Stimulated activated CD8-positive, alpha-beta memory T cell treated with anti-CD3 and anti-CD28 coated beads, Interleukin-12 subunit alpha, Interleukin-12 subunit beta, amount 100 ng/mL, for 4 hours (primary cell): Measurements from ENCODE around the gene TP53RK.

Source experiments
- DNase-seq: peaks from one replicate; pipeline ENCODE4 v3.0.0-alpha.2; 2020; ENCODE audit warnings: low read depth

TP53RK gene

GRCh38 chr20:46638134-46638897 lies 50.9 kb downstream of the TP53RK start:
- no peak for DNase-seq

DNA sequence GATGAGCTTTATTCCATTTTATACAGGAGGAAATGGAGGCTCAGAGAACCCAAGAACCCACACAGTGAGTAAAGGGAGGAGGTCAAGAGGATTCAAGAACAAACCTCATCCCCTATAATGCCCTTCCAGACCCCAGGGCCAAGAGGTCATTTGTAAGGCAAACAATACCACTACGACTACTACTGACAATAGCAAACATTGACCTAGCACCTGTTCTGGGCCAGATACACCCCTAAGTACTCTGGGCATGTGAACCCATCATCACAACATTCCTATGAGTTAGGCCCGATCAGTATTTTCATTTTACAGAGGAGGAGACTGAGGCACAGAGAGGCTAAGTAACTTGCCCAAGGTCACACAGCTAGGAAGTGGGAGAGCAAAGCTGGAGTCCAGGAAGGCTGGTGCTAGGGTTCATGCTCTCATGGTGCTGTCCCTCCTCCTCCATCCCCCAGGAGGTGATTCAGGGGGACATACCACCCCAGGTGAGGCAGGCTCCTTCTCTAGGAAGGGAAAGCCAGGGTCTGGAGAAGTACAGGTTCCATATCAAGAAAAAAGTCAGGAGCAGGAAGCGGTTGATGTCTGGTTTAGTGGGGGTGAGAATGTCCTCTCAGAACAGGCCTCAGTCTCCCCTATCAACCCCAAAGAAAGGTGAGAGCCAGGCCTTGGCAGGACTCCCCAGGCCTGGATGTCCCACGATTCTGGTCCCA lies 51.7 kb downstream of the TP53RK start:
- DNase-seq = no peak

- DNase-seq = no peak
Observed at GRCh38 chr20:46637020-46637419, 52.2 kb downstream of the TP53RK start.

DNA sequence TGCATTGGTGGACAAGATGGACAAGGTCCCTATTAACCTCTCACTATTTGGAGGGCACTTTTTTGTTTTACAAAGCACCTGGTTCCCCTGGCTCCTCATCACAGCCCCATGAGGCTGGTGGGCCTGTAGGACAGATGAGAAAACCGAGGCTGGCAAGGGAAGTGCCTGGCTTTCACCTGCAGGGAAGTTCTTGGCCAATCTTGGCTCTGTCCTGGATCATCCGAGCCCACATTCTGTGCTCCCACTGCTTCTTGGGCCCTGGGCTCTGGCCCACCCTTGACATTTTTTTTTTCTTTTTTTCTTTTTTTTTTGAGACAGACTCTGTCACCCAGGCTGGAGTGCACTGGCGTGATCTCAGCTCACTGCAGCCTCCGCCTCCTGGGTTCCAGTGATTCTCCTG lies 52.7 kb downstream of the TP53RK start:
- DNase-seq = no peak

- no peak for DNase-seq
Observed at GRCh38 chr20:46635514-46636136, 53.6 kb downstream of the TP53RK start.

DNA sequence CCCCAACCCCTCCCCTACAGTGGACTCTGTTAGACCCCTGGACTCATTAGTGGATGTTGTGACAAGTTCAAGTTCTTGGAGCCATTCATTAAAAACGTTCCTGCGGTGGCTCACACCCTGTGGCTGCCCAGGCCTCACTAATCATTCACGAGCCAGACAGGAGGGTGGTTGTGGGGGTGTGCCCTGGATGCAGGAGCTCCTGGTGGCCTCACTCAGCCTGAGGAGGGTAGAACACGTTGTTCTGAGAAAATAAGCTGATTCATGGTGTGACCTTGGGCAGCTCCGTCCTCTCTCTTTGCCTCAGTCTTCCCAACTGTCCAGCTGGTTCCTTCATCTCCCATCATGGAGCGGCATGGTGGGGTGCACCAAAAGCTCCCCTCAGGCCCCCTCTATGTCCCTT lies 54.7 kb downstream of the TP53RK start:
- no peak for DNase-seq
